Esophagus muscularis mucosa (tissue), 4 donors: ENCODE measurements around the gene TRAF2. TPM values are rescaled to one million over a fixed set of nuclear protein-coding genes. Genes with fewer than 3 reads are reported as not detected.

Experiments
- DNase-seq: peaks from one replicate; pipeline ENCODE4 v3.0.0-alpha.2; 2017; ENCODE audit errors: extremely low spot score
- H3K27ac ChIP-seq, 4 donors: fragments of 200-600 bp; sonication (generic); replicated peaks in 1 of 4; 1 replicate in 3 of 4; 2 replicates in 1 of 4; pipeline ENCODE4 v1.5.1; 2016 to 2019; ENCODE audit warnings: mild to moderate bottlenecking in 1 of 4
- H3K27me3 ChIP-seq, 4 donors: fragments of 200-600 bp; sonication (generic); one replicate each; pipeline versions ENCODE4 v1.5.1 to v1.6.0; 2016 to 2019
- H3K36me3 ChIP-seq, 4 donors: fragments of 200-600 bp; sonication (generic); one replicate each; pipeline ENCODE4 v1.5.1; 2016 to 2019
- H3K4me1 ChIP-seq, 4 donors: fragments of 200-600 bp; sonication (generic); one replicate each; pipeline ENCODE4 v1.5.1; 2016 to 2019
- H3K4me3 ChIP-seq, 4 donors: fragments of 200-600 bp; sonication (generic); 1 replicate in 2 of 4; 2 replicates in 2 of 4; pipeline ENCODE4 v1.5.1; 2016 to 2019; ENCODE audit warnings: mild to moderate bottlenecking in 4 of 4, moderate library complexity in 1 of 4
- H3K9me3 ChIP-seq, 4 donors: fragments of 200-600 bp; sonication (generic); 1 replicate in 3 of 4; 2 replicates in 1 of 4; pipeline ENCODE4 v1.5.1; 2016 to 2019
- EP300 ChIP-seq: sonication (generic); formaldehyde crosslinking; IDR thresholded peaks from one replicate; pipeline ENCODE4 v1.6.1; 2017; ENCODE audit warnings: antibody characterized with exemption
- POLR2A ChIP-seq: fragments of 450-650 bp; IDR thresholded peaks from one replicate; pipeline ENCODE4 v1.6.1; 2017; ENCODE audit warnings: antibody characterized with exemption, moderate library complexity, mild to moderate bottlenecking, low read depth
- POLR2AphosphoS5 ChIP-seq, 2 donors: sonication (generic); formaldehyde crosslinking; IDR thresholded peaks; one replicate each; pipeline ENCODE4 v1.6.1; 2017; ENCODE audit warnings: antibody characterized with exemption in 2 of 2
- WGBS: methylation state at CpG from one replicate; pipeline ENCODE4 v1.1.5; 2018; 5-methylcytosine and 5-hydroxymethylcytosine counted together
- intact Hi-C: fragments of 100-400 bp; cut with DNase I; formaldehyde crosslinking; loops from one replicate; pipeline ENCODE4 v1.15.1; 2023
- small RNA-seq, 3 donors: library from RNA; depleted of rRNA; stranded (forward); fragments of <200 nt; gene quantifications; one replicate each; pipeline ENCODE3, GENCODE V24; 2016
- total RNA-seq, 4 donors: library from RNA; depleted of rRNA; stranded (reverse); fragments of >200 nt; gene quantifications; one replicate each; pipeline versions ENCODE4 v1.1.0 to v1.2.1, GENCODE V29; 2016
- TF ChIP-seq, protein P1 (sequence below), 3 experiments: fragments of 200-600 bp in 2 of 3; fragments of 450-650 bp in 1 of 3; sonication (generic) in 2 of 3; IDR thresholded peaks; one replicate each; pipeline ENCODE4 v1.5.1; 2017 to 2019; ENCODE audit warnings: antibody characterized with exemption in 3 of 3, mild to moderate bottlenecking in 2 of 3, moderate library complexity in 1 of 3

Gene TRAF2
- total RNA-seq, 4 donors from 2014 or later = 6.6 to 15.5 (median 12.4) TPM

GRCh38 chr9:136974817-136975535, 88.7 kb downstream of the TRAF2 start:
- Histone ChIP-seq H3K4me1 (peaks cover 30 to 47% (median 40%) of the 10 kb centered on the region in 4 donors), H3K9me3 (no peaks in the 10 kb centered on the region), H3K27ac (peak overlapping the region in 2 of 4 donors; percentile 27 to 33), H3K27me3 (peaks cover 0 to 29% (median 0%) of the 10 kb centered on the region in 4 donors), H3K36me3 (no peaks in the 10 kb centered on the region), H3K4me3 (no peak overlapping the region)
- 63% methylated on average over 10 of the region's 15 CpGs for WGBS
- DNase-seq = no peak
- TF ChIP-seq, protein P1, sequence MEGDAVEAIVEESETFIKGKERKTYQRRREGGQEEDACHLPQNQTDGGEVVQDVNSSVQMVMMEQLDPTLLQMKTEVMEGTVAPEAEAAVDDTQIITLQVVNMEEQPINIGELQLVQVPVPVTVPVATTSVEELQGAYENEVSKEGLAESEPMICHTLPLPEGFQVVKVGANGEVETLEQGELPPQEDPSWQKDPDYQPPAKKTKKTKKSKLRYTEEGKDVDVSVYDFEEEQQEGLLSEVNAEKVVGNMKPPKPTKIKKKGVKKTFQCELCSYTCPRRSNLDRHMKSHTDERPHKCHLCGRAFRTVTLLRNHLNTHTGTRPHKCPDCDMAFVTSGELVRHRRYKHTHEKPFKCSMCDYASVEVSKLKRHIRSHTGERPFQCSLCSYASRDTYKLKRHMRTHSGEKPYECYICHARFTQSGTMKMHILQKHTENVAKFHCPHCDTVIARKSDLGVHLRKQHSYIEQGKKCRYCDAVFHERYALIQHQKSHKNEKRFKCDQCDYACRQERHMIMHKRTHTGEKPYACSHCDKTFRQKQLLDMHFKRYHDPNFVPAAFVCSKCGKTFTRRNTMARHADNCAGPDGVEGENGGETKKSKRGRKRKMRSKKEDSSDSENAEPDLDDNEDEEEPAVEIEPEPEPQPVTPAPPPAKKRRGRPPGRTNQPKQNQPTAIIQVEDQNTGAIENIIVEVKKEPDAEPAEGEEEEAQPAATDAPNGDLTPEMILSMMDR (IDR thresholded peaks at IDR 0.05) = no peak
- TF ChIP-seq POLR2AphosphoS5 (IDR thresholded peaks at IDR 0.05) (no peak), POLR2A (no peak), EP300 (no peak)
- intact Hi-C loops = no loop called here

- Histone ChIP-seq H3K9me3 (no peaks in the 10 kb centered on the region), H3K4me1 (peaks cover 30 to 47% (median 43%) of the 10 kb centered on the region in 4 donors), H3K4me3 (no peak overlapping the region), H3K27ac (peak overlapping the region in 1 of 4 donors; percentile 33), H3K36me3 (no peaks in the 10 kb centered on the region), H3K27me3 (peaks cover 0 to 22% (median 0%) of the 10 kb centered on the region in 4 donors)
- TF ChIP-seq EP300 (no peak), POLR2A (no peak), POLR2AphosphoS5 (IDR thresholded peaks at IDR 0.05) (no peak)
- TF ChIP-seq, protein P1 (IDR thresholded peaks at IDR 0.05) = peak in 1 of 3 experiments; percentile 14
- DNase-seq = no peak
- WGBS = 85% methylated on average over 6 of the region's 14 CpGs
- intact Hi-C loops = no loop called here
Observed at GRCh38 chr9:136975644-136976043, 89.3 kb downstream of the TRAF2 start.

Small RNA genes lying within 50 kb of the gene (small RNA-seq; reads per million reads assigned to genes)
- gene MIR4479 = 0 reads per million in 3 donors

Other genes starting within 250 kb of the TRAF2 start
- gene EGFL7, start 223.6 kb upstream of the TRAF2 start, total RNA-seq = 100 to 1,000 TPM in 1 of 4 donors, 10 to 100 TPM in 3; 33.2 to 134 (median 78.7) TPM
- 10 to 100 TPM; 22.0 to 52.8 (median 39.3) TPM for gene AGPAT2, start 199.1 kb upstream of the TRAF2 start, total RNA-seq
- 10 to 100 TPM in 3 of 4 donors, 1 to 10 TPM in 1; 6.6 to 27.8 (median 21.5) TPM for gene DIPK1B, start 173.9 kb upstream of the TRAF2 start, total RNA-seq
- 10 to 100 TPM in 2 of 4 donors, 1 to 10 TPM in 2; 7.0 to 12.6 (median 9.8) TPM for gene LCN10, start 143.6 kb upstream of the TRAF2 start, total RNA-seq
- 10 to 100 TPM; 12.5 to 32.0 (median 23.9) TPM for gene LCN6, start 138.0 kb upstream of the TRAF2 start, total RNA-seq
- not detected for gene LCN8, start 128.3 kb upstream of the TRAF2 start, total RNA-seq
- not detected for gene LCN15, start 122.0 kb upstream of the TRAF2 start, total RNA-seq
- 10 to 100 TPM; 27.9 to 48.7 (median 31.5) TPM for gene TMEM141, start 95.2 kb upstream of the TRAF2 start, total RNA-seq
- 1 to 10 TPM in 2 of 4 donors, under 1 TPM in 2; 0.33 to 2.5 (median 1.4) TPM for gene CCDC183, start 90.2 kb upstream of the TRAF2 start, total RNA-seq
- gene RABL6, start 78.6 kb upstream of the TRAF2 start, total RNA-seq = 100 to 1,000 TPM in 1 of 4 donors, 10 to 100 TPM in 3; 56.3 to 110 (median 83.0) TPM
- gene AJM1, start 44.0 kb upstream of the TRAF2 start, total RNA-seq = 10 to 100 TPM in 3 of 4 donors, 1 to 10 TPM in 1; 3.3 to 14.0 (median 11.4) TPM
- 10 to 100 TPM; 43.4 to 84.1 (median 53.9) TPM for gene PHPT1, start 37.1 kb upstream of the TRAF2 start, total RNA-seq
- 1 to 10 TPM; 1.7 to 4.7 (median 2.1) TPM for gene MAMDC4, start 34.2 kb upstream of the TRAF2 start, total RNA-seq
- 100 to 1,000 TPM; 233 to 283 (median 247) TPM for gene EDF1, start 20.2 kb upstream of the TRAF2 start, total RNA-seq
- 100 to 1,000 TPM; 238 to 303 (median 267) TPM for gene FBXW5, start 58.2 kb downstream of the TRAF2 start, total RNA-seq
- gene C8G, start 58.7 kb downstream of the TRAF2 start, total RNA-seq = not detected
- not detected for gene LCN12, start 65.8 kb downstream of the TRAF2 start, total RNA-seq
- 10 to 100 TPM; 10.4 to 77.9 (median 51.6) TPM for gene PTGDS, start 91.0 kb downstream of the TRAF2 start, total RNA-seq
- under 1 TPM in 3 of 4 donors, not detected in 1; 0.11 to 0.42 (median 0.39) TPM for gene LCNL1, start 96.5 kb downstream of the TRAF2 start, total RNA-seq
- 10 to 100 TPM; 28.8 to 39.9 (median 37.8) TPM for gene PAXX, start 105.9 kb downstream of the TRAF2 start, total RNA-seq
- 1 to 10 TPM in 2 of 4 donors, not detected in 2; 1.4 to 2.5 TPM for gene CLIC3, start 110.1 kb downstream of the TRAF2 start, total RNA-seq
- gene ABCA2, start 141.7 kb downstream of the TRAF2 start, total RNA-seq = 10 to 100 TPM; 17.4 to 30.9 (median 21.6) TPM
- under 1 TPM in 2 of 4 donors, not detected in 2; 0.32 to 0.83 TPM for gene FUT7, start 145.6 kb downstream of the TRAF2 start, total RNA-seq
- 100 to 1,000 TPM in 2 of 4 donors, 10 to 100 TPM in 2; 45.3 to 119 (median 91.5) TPM for gene NPDC1, start 159.7 kb downstream of the TRAF2 start, total RNA-seq
- 1 to 10 TPM in 2 of 4 donors, under 1 TPM in 2; 0.42 to 1.2 (median 1.0) TPM for gene ENTPD2, start 167.5 kb downstream of the TRAF2 start, total RNA-seq
- gene SAPCD2, start 184.0 kb downstream of the TRAF2 start, total RNA-seq = under 1 TPM in 3 of 4 donors, not detected in 1; 0.17 to 0.40 (median 0.26) TPM
- gene UAP1L1, start 191.0 kb downstream of the TRAF2 start, total RNA-seq = 1 to 10 TPM; 3.6 to 5.8 (median 5.0) TPM
- 10 to 100 TPM; 22.4 to 36.6 (median 27.0) TPM for gene MAN1B1, start 200.5 kb downstream of the TRAF2 start, total RNA-seq
- gene DPP7, start 228.2 kb downstream of the TRAF2 start, total RNA-seq = 100 to 1,000 TPM in 2 of 4 donors, 10 to 100 TPM in 2; 90.1 to 121 (median 104) TPM